ENCODE data around the gene SIGMAR1. TPM values are rescaled to one million over a fixed set of nuclear protein-coding genes. Genes with fewer than 3 reads are reported as not detected.

SIGMAR1 gene
- total RNA-seq, 1 experiment from 2014 or later: 115 TPM

- no peak for DNase-seq
- H3K4me3 ChIP-seq: no peak within 1 kb of the TSS
- H3K27me3 ChIP-seq: no peaks in the 10 kb centered on the region
- no peaks in the 10 kb centered on the region for H3K36me3 ChIP-seq
- H3K9me3 ChIP-seq: no peaks in the 10 kb centered on the region
These were observed 25.1 kb upstream of the SIGMAR1 start, which contains the start of gene CCL27 for GRCh38 chr9:34662526-34663302. CCL27 (minus strand) TSS chr9:34662657; CDS start chr9:34662633, 24 bp downstream.

DNA sequence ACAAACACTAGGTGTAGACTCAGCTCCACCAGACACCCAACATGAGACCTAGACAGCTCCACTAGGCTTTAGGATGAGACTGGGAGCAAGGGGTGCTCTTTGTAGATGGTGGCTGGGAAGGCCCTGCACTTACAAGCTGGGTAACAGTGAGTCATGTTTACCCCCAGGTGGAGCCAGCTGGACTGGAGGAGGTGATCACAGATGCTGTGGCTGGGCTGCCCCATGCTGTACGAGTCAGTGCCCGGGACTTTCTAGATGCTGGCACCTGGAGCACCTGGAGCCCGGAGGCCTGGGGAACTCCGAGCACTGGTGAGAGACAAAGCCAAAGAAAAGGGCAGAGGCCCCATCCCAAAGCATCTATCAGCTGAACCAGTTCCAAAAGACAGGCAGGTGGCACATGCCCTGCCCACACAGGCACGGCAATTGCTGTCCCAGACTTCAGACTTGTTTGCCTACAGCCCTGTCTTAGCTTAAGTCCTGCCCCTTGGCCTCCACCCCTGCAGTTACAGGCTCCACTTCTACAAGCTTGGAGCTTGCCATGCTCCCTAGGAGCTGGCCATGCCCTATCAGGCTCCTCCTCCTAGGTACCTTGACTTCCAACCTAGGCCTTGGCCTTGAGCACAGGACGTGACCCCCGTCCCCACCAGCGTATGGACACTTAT, 22.1 kb upstream of the SIGMAR1 start:
- H3K9me3 ChIP-seq: no peaks in the 10 kb centered on the region
- no peaks in the 10 kb centered on the region for H3K27me3 ChIP-seq
- no peak overlapping the region for H3K4me3 ChIP-seq
- no peaks in the 10 kb centered on the region for H3K36me3 ChIP-seq
- no peak for DNase-seq

GRCh38 chr9:34658461-34658860, 20.9 kb upstream of the SIGMAR1 start:
- no peak for DNase-seq
- Histone ChIP-seq H3K9me3 (no peaks in the 10 kb centered on the region), H3K36me3 (no peaks in the 10 kb centered on the region), H3K4me3 (no peak overlapping the region), H3K27me3 (no peaks in the 10 kb centered on the region)

GRCh38 chr9:34656992-34657391, 19.4 kb upstream of the SIGMAR1 start:
- no peaks in the 10 kb centered on the region for H3K27me3 ChIP-seq
- no peaks in the 10 kb centered on the region for H3K9me3 ChIP-seq
- no peak overlapping the region for H3K4me3 ChIP-seq
- no peaks in the 10 kb centered on the region for H3K36me3 ChIP-seq
- no peak for DNase-seq

GRCh38 chr9:34655394-34655793, 17.8 kb upstream of the SIGMAR1 start:
- H3K36me3 ChIP-seq: no peaks in the 10 kb centered on the region
- H3K27me3 ChIP-seq: no peaks in the 10 kb centered on the region
- DNase-seq: no peak
- no peaks in the 10 kb centered on the region for H3K9me3 ChIP-seq
- no peak overlapping the region for H3K4me3 ChIP-seq

GRCh38 chr9:34654323-34655051, 16.9 kb upstream of the SIGMAR1 start:
- Histone ChIP-seq H3K9me3 (no peaks in the 10 kb centered on the region), H3K27me3 (no peaks in the 10 kb centered on the region), H3K4me3 (no peak overlapping the region), H3K36me3 (no peaks in the 10 kb centered on the region)
- peak; percentile 87 for DNase-seq

DNA sequence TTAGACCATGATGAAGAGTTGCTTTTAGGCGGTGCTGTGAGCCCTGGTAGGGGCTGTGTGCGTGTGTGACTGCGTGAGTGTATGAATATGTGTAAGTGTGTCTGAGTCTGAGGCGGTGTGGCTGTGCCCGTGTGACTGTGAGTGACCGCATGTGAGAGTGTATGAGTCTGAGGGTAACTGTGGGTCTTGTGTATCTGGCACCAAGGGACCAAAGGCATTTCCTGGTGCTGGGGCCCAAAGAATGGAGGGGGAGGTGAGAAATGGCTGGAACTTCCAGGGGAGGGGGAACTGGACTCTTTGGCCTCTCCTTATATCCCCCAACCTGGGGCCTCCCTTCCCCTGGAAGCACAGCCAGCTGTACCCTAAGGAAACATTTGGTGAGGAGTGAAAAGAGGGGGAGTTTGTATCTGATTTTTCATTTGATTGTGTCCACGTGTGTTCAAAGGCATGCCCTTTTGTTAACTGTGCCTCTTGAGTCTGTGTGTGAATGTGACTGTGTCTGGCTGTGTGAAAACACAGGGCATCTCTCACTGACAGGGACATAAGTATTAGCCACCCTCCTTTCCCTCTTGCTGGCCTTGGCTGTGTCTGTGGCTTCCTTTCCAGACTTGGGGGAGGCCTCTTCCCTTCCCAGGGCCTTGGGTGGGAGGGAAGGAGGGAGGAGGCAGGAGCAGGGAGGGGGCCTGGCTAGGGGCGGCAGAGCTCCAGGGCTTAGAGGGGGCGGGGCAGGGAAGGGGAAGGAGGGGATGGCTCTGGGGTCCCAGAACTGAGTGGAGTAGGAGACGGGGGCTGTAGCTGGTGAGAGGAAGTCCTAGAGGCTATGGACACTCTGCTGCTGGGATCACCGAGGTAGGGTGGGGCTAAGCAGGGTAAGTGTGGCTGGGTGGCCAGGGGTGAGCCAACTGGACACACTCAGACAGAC, 15.8 kb upstream of the SIGMAR1 start:
- Histone ChIP-seq H3K9me3 (no peaks in the 10 kb centered on the region), H3K27me3 (no peaks in the 10 kb centered on the region), H3K36me3 (no peaks in the 10 kb centered on the region; the same call in 1 of the 2 replicates), H3K4me3 (no peak overlapping the region; the same call in 1 of the 2 replicates)
- peak; percentile 31 for DNase-seq

DNA sequence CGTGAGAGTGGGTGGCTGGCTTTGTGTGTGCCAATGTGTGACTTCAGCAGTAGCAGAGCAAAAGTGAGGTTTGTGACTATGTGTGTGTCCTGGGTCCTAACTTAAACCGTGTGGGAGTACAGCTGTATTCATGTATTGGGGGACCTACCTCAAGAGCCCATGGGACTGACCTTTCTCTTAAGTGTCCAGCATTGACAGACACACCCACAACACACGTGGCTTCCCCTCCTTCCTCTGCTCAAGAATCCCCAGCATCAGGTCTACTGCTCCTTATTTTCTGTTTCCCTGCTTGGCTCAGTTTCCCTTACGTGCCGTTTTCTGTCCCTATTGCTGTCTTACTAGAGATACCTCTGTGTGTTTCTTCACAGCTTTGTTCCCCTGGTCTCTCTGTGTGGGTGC, 15.0 kb upstream of the SIGMAR1 start:
- Histone ChIP-seq H3K9me3 (no peaks in the 10 kb centered on the region), H3K27me3 (no peaks in the 10 kb centered on the region), H3K36me3 (no peaks in the 10 kb centered on the region; the same call in 1 of the 2 replicates), H3K4me3 (peak overlapping the region; percentile 52)
- DNase-seq: no peak

GRCh38 chr9:34651876-34652601, 14.5 kb upstream of the SIGMAR1 start, which contains the start of gene IL11RA:
IL11RA (plus strand) TSS chr9:34652185; CDS start chr9:34655218, 3,033 bp downstream.
- peak; percentile 96 for DNase-seq
- Histone ChIP-seq H3K4me3 (peak within 1 kb of the TSS; percentile 52), H3K9me3 (no peaks in the 10 kb centered on the region), H3K27me3 (no peaks in the 10 kb centered on the region), H3K36me3 (no peaks in the 10 kb centered on the region; the same call in 1 of the 2 replicates)

GRCh38 chr9:34651321-34651720, 13.7 kb upstream of the SIGMAR1 start:
- Histone ChIP-seq H3K9me3 (no peaks in the 10 kb centered on the region), H3K27me3 (no peaks in the 10 kb centered on the region), H3K4me3 (peak overlapping the region; percentile 52), H3K36me3 (no peaks in the 10 kb centered on the region; the same call in 1 of the 2 replicates)
- peak; percentile 58 for DNase-seq

DNA sequence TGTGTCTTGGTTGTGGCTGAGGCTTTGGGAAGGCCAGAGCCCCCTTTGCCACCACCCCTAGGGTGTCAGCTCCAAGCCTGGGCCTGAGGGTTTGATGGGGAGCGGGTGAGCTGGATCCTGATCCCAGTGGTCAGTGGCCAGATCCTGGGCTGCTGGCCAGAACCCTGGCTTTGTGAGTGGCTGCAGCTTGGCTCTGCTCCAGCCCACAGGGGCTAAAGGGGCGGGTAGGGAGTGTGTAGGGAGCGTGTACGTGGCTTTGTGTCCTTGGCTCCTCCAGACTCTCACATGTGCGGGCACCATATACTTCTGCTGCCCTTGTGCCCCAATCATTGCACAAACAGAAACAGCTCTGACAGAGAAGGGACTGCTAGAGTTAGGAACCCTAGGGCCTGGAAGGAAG, 13.2 kb upstream of the SIGMAR1 start:
- Histone ChIP-seq H3K27me3 (no peaks in the 10 kb centered on the region), H3K4me3 (no peak overlapping the region; the same call in 1 of the 2 replicates), H3K9me3 (no peaks in the 10 kb centered on the region), H3K36me3 (no peaks in the 10 kb centered on the region; the same call in 1 of the 2 replicates)
- no peak for DNase-seq

DNA sequence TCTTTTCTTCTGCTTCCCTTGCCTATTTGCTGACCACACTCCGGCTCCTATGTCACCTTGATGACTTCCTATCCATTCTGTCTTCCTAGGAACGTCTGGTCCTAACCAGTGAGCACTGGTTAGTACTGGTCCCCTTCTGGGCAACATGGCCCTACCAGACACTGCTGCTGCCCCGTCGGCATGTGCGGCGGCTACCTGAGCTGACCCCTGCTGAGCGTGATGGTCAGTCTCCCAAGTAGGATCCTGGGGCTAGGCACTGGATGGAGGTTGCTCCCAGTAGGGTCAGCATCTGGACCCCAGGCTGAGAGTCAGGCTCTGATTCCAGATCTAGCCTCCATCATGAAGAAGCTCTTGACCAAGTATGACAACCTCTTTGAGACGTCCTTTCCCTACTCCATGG, 11.1 kb upstream of the SIGMAR1 start:
- Histone ChIP-seq H3K9me3 (no peaks in the 10 kb centered on the region), H3K36me3 (no peaks in the 10 kb centered on the region; the same call in 1 of the 2 replicates), H3K4me3 (no peak overlapping the region), H3K27me3 (no peaks in the 10 kb centered on the region)
- no peak for DNase-seq

- no peak for DNase-seq
These were observed 10.1 kb upstream of the SIGMAR1 start for GRCh38 chr9:34647651-34648050.

DNA sequence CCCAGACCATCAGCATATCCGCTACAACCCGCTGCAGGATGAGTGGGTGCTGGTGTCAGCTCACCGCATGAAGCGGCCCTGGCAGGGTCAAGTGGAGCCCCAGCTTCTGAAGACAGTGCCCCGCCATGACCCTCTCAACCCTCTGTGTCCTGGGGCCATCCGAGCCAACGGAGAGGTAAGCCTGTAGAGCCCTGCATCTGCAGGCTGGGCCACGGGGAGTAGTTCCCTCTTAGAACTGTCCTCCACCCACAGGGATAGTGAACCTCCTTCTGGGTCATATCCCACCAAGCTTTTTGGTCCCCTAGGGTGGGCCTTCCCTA, 9.5 kb upstream of the SIGMAR1 start:
- DNase-seq: no peak
- Histone ChIP-seq H3K9me3 (no peaks in the 10 kb centered on the region), H3K36me3 (no peaks in the 10 kb centered on the region; the same call in 1 of the 2 replicates), H3K27me3 (no peaks in the 10 kb centered on the region), H3K4me3 (peak overlapping the region; percentile 60)

More at GRCh38 chr9:34647651-34648050, 10.1 kb upstream of the SIGMAR1 start:
- H3K9me3 ChIP-seq: no peaks in the 10 kb centered on the region
- H3K4me3 ChIP-seq: peak overlapping the region; percentile 60
- no peaks in the 10 kb centered on the region for H3K27me3 ChIP-seq
- H3K36me3 ChIP-seq: no peaks in the 10 kb centered on the region; the same call in 1 of the 2 replicates

GRCh38 chr9:34646211-34647083, 8.9 kb upstream of the SIGMAR1 start, which contains the start of gene GALT:
GALT (plus strand) TSS chr9:34646675; CDS start chr9:34646705, 30 bp downstream.
- H3K36me3 ChIP-seq: no peaks in the 10 kb centered on the region; the same call in 1 of the 2 replicates
- H3K9me3 ChIP-seq: no peaks in the 10 kb centered on the region
- DNase-seq: peak; percentile 85
- H3K27me3 ChIP-seq: no peaks in the 10 kb centered on the region
- peak within 1 kb of the TSS; percentile 60 for H3K4me3 ChIP-seq

All from MG63 (cell line).